KMS-11 (cell line): ENCODE measurements around the gene PAQR6.
A peak's percentile ranks its signal among the peaks of the same experiment; 100 is the strongest.

ENCODE experiments used
- H2AFZ ChIP-seq: fragments of 200-600 bp; sonication (generic); 2 replicates; pipeline ENCODE4 v1.6.1; 2016; ENCODE audit warnings: antibody characterized with exemption, mixed run types, low read depth
- H3K27ac ChIP-seq: fragments of 200-600 bp; sonication (generic); 2 replicates; pipeline ENCODE4 v1.6.1; 2016; ENCODE audit warnings: mild to moderate bottlenecking, mixed run types
- H3K27me3 ChIP-seq: fragments of 200-600 bp; sonication (generic); 2 replicates; pipeline ENCODE4 v1.6.1; 2017; ENCODE audit warnings: mild to moderate bottlenecking, low read depth, mixed run types, moderate library complexity; ENCODE audit not compliant: insufficient read depth
- H3K36me3 ChIP-seq: fragments of 200-600 bp; sonication (generic); 2 replicates; pipeline ENCODE4 v1.6.1; 2017; ENCODE audit warnings: mild to moderate bottlenecking, mixed run types; ENCODE audit not compliant: insufficient read depth
- H3K4me1 ChIP-seq: fragments of 200-600 bp; sonication (generic); 2 replicates; pipeline ENCODE4 v1.6.1; 2016; ENCODE audit warnings: mild to moderate bottlenecking, low read depth, mixed run types; ENCODE audit not compliant: poor library complexity, severe bottlenecking
- H3K4me2 ChIP-seq: fragments of 200-600 bp; sonication (generic); 2 replicates; pipeline ENCODE4 v1.7.0; 2016; ENCODE audit warnings: mild to moderate bottlenecking, mixed run types
- H3K4me3 ChIP-seq: fragments of 200-600 bp; sonication (generic); IDR thresholded peaks from 2 replicates; pipeline ENCODE4 v1.6.1; 2017; ENCODE audit warnings: low read depth, low read length, mixed read lengths; ENCODE audit not compliant: insufficient read depth
- H3K79me2 ChIP-seq: fragments of 200-600 bp; sonication (generic); 2 replicates; pipeline ENCODE4 v1.6.1; 2016; ENCODE audit warnings: low read depth, mixed run types; ENCODE audit not compliant: insufficient read depth
- H3K9ac ChIP-seq: fragments of 200-600 bp; sonication (generic); 2 replicates; pipeline ENCODE4 v1.6.1; 2016; ENCODE audit warnings: mild to moderate bottlenecking, mixed run types
- H4K20me1 ChIP-seq: fragments of 200-600 bp; sonication (generic); 2 replicates; pipeline ENCODE4 v1.6.1; 2016; ENCODE audit warnings: mild to moderate bottlenecking, mixed run types; ENCODE audit not compliant: insufficient read depth
- CTCF ChIP-seq: fragments of 200-600 bp; sonication (generic); conservative IDR thresholded peaks from 2 replicates; pipeline ENCODE4 v1.6.1; 2017; ENCODE audit warnings: low read depth, mild to moderate bottlenecking, antibody characterized with exemption, low read length, moderate library complexity, mixed read lengths

Gene PAQR6

DNA sequence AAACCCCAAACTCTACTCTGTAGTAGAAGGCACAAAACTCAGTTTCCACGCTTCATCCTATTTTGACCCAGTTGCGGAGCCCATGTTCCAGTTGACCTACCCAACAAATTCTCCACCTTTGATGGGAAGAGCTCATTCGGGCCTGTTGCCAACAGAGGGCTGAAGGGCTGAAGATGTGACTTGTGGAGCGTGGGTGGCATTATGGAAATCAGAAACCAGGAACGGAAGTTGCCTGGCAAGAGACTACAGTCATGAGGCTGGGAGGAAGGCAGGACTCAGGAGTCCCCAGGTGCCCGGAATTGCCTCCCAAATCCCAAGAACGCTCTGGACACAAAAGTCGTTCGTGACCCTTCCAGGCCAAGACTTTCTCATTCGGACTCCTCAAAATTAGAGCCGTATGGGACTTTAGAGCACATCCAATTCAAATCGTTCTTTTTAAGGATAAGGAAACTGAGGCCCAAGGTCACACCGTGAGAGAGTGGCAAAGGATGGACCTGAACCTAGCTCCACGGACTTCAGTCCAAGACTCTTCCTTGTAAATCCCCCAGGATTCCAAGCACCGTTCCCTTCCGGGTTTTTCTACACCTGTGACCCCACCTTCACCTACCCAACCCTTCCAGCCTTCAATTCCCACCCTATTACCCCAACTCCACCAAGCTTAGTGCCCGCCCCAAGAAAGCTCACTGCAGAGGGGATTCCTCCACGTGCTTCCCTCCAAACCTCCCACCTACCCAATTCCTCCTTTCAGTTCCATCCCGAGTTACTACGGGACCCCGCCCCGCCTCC lies 34.0 kb upstream of the PAQR6 start:
- Histone ChIP-seq H4K20me1 (peaks cover 18% of the 10 kb centered on the region), H3K4me2 (peak overlapping the region; percentile 79), H3K27ac (peak overlapping the region; percentile 62), H3K27me3 (no peaks in the 10 kb centered on the region), H2AFZ (peak overlapping the region; percentile 65), H3K4me1 (peaks cover 47% of the 10 kb centered on the region), H3K36me3 (peaks cover 18% of the 10 kb centered on the region; the same call in 1 of the 2 replicates), H3K9ac (peak overlapping the region; percentile 87), H3K4me3 (peak overlapping the region; percentile 71), H3K79me2 (peaks cover 65% of the 10 kb centered on the region)
- TF ChIP-seq CTCF: no peak

- Histone ChIP-seq H3K79me2 (peaks cover 65% of the 10 kb centered on the region), H4K20me1 (peaks cover 18% of the 10 kb centered on the region), H3K9ac (peak overlapping the region; percentile 87; the same call in 1 of the 2 replicates), H2AFZ (no peak overlapping the region), H3K27ac (peak overlapping the region; percentile 62), H3K27me3 (no peaks in the 10 kb centered on the region), H3K4me1 (peaks cover 47% of the 10 kb centered on the region), H3K4me2 (peak overlapping the region; percentile 79), H3K36me3 (peaks cover 23% of the 10 kb centered on the region; the same call in 1 of the 2 replicates), H3K4me3 (peak overlapping the region; percentile 71)
- TF ChIP-seq CTCF: peak; percentile 42; the same call in 1 of the 2 replicates
These were observed 33.4 kb upstream of the PAQR6 start for GRCh38 chr1:156281281-156281680.

GRCh38 chr1:156279837-156280236 lies 32.0 kb upstream of the PAQR6 start:
- peaks cover 18% of the 10 kb centered on the region for H4K20me1 ChIP-seq
- peaks cover 33% of the 10 kb centered on the region; the same call in 1 of the 2 replicates for H3K36me3 ChIP-seq
- peak overlapping the region; percentile 79 for H3K4me2 ChIP-seq
- H3K27me3 ChIP-seq: no peaks in the 10 kb centered on the region
- no peak overlapping the region for H3K27ac ChIP-seq
- no peak overlapping the region for H2AFZ ChIP-seq
- peaks cover 47% of the 10 kb centered on the region for H3K4me1 ChIP-seq
- no peak overlapping the region for H3K4me3 ChIP-seq
- peaks cover 65% of the 10 kb centered on the region for H3K79me2 ChIP-seq
- H3K9ac ChIP-seq: no peak overlapping the region
- no peak for TF ChIP-seq CTCF

GRCh38 chr1:156276966-156277381 lies 29.1 kb upstream of the PAQR6 start:
- no peak overlapping the region for H2AFZ ChIP-seq
- H3K4me3 ChIP-seq: no peak overlapping the region
- H3K27ac ChIP-seq: no peak overlapping the region
- H3K79me2 ChIP-seq: peaks cover 43% of the 10 kb centered on the region
- H4K20me1 ChIP-seq: peaks cover 18% of the 10 kb centered on the region
- peaks cover 35% of the 10 kb centered on the region for H3K4me1 ChIP-seq
- no peak overlapping the region for H3K4me2 ChIP-seq
- no peak overlapping the region for H3K9ac ChIP-seq
- H3K27me3 ChIP-seq: no peaks in the 10 kb centered on the region
- TF ChIP-seq CTCF: no peak
- H3K36me3 ChIP-seq: peaks cover 58% of the 10 kb centered on the region; the same call in 1 of the 2 replicates
